MM.1S (cell line): Measurements from ENCODE around the gene CLASP1.
A peak's percentile ranks its signal among the peaks of the same experiment; 100 is the strongest.

Experiments
- EZH2 ChIP-seq: fragments of 300-600 bp; sonication (generic); optimal IDR thresholded peaks from 2 replicates; pipeline ENCODE3; 2017; ENCODE audit warnings: low read depth, mild to moderate bottlenecking, antibody characterized with exemption, low read length, mixed read lengths
- EZH2phosphoT487 ChIP-seq: fragments of 300-600 bp; sonication (generic); IDR thresholded peaks from 2 replicates; pipeline ENCODE4 v1.6.1; 2018; ENCODE audit warnings: antibody characterized with exemption, low read length
- TF ChIP-seq, protein P1 (sequence below): fragments of 300-600 bp; sonication (generic); IDR thresholded peaks from 2 replicates; pipeline ENCODE4 v1.5.1; 2016; ENCODE audit warnings: antibody characterized with exemption, low read length, mixed read lengths

DNA sequence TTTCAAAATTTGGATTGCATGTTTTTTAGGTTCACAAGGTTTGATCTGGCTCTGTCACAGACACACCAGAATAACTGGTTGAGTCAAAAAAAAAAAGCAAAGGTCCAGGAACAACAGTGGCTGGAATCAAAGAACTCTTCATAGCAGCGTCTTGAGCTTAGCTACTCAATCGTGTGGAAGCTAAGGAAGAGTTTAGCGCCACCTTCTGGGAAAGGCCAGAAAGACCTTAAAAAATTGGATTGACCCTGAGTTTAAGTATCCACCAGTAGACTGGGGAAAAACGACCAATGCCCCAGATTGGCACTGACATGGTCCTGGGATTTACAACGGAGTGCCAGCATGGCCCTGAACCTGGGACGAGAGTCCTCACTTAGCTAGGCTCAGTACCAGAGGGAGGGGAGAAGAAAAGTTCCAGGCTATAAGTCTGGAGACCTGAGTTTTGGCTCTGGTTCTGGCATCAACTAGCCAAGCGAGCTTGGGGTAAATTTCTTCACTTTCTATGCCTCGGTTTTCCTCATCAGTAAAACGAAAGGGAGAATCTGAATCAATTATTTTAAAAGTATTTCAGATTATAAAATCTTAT, 293.1 kb downstream of the CLASP1 start:
- TF ChIP-seq, protein P1, sequence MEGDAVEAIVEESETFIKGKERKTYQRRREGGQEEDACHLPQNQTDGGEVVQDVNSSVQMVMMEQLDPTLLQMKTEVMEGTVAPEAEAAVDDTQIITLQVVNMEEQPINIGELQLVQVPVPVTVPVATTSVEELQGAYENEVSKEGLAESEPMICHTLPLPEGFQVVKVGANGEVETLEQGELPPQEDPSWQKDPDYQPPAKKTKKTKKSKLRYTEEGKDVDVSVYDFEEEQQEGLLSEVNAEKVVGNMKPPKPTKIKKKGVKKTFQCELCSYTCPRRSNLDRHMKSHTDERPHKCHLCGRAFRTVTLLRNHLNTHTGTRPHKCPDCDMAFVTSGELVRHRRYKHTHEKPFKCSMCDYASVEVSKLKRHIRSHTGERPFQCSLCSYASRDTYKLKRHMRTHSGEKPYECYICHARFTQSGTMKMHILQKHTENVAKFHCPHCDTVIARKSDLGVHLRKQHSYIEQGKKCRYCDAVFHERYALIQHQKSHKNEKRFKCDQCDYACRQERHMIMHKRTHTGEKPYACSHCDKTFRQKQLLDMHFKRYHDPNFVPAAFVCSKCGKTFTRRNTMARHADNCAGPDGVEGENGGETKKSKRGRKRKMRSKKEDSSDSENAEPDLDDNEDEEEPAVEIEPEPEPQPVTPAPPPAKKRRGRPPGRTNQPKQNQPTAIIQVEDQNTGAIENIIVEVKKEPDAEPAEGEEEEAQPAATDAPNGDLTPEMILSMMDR: peak; percentile 54
- TF ChIP-seq EZH2phosphoT487 (no peak), EZH2 (no peak)
